Left lobe of liver (tissue), 2 donors: ENCODE results near the gene GPR84. TPM values are rescaled to one million over a fixed set of nuclear protein-coding genes. Genes with fewer than 3 reads are reported as not detected.
"Not testable (repeated sequence)": the region's sequence is repeated elsewhere in the genome, so short reads cannot be mapped to it uniquely, and the experiment has no call there.

ENCODE experiments used
- ATAC-seq: fragments of 200-7000 bp; cut with Tn5 transposase; one replicate; pipeline ENCODE4 v1.9.1; 2020; ENCODE audit warnings: mild to moderate bottlenecking, moderate library complexity
- DNase-seq: peaks from one replicate; pipeline ENCODE4 v3.0.0-alpha.2; 2020; ENCODE audit warnings: low spot score
- total RNA-seq: library from RNA; stranded (reverse); gene quantifications from one replicate; pipeline ENCODE4 v1.2.1, GENCODE V29; 2021
- donor health status: DM: no; HTN: no; CAD: no; lungs with moderate emphysema.
- donor health status: DM: no; HTN: yes; CAD: no.

The GPR84 gene
- total RNA-seq, 1 donor from 2014 or later = not detected

DNA sequence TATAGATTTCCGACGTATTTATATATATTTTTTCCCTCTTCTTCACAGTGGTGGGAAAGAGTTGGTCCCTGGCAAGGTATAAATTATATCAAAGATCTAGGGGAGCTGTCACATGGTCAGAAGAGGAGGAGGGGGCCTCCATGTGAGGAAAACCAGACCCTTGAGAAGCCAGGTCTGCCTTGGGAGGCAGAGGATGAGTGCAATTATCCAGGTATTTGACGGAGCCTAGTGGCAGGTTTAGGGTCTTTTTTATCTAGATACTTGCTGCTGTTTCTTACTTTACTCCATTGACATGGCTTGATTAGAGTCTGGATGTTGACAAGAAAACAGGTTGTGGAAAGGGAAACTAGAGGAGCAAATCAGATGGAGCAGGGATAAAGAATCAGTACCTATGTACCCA is 33.8 kb downstream of the GPR84 start:
- DNase-seq = no peak
- ATAC-seq = no peak

DNA sequence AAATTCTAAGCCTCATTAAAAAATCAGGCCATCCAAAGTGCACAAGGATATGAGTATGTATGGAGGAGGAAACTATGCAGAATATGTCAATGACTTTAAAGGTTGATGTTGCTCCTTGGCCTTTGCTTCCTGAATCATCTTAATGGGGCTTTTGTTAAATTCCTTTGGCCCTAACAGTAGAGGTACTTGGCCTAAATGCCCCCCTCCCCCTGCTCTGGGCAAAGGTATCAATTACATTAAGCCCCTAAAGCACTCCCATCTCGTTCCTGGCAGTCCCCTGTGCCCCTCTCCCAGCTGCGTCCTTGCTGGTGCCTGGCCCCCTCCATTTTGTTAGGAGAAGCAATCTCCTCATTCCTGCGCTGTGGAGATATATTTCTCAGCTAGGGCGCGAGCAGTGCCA is 34.5 kb downstream of the GPR84 start:
- no peak for ATAC-seq
- no peak for DNase-seq

DNA sequence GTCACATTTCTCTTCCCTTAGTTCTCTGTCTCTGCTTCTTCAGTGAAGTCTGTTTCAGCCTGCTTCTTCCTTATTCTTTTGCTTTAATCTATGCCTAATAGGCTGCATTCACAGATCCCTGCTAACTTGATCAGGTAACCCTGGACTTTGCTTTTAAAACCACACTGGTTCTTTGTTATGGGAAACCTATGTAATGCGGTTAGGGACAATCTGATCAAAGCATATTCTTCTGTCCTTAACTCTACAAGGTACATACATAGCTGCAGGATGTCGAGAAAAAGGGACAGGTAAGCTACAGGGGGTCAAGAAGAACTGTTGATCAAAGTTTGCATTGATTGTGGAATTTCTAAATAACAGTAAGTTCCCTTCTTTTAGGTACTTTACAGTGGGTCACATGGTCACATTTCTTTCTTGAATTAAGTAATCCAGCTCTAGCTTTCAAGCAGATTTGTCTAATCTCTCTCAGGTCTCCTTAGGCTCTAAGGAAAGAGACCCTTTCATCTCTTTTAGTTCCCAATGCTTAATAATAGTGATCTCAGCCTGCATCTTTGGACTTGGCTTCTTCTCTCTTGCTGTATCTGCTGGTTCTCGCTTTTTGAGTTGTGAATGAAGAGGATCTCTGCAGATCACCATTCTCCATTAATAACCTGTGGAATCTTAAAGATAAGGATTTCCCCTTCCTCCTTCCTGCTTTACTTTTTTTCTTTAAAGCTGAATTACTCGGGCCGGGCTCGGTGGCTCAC is 35.5 kb downstream of the GPR84 start:
- no peak for DNase-seq
- no peak for ATAC-seq

DNA sequence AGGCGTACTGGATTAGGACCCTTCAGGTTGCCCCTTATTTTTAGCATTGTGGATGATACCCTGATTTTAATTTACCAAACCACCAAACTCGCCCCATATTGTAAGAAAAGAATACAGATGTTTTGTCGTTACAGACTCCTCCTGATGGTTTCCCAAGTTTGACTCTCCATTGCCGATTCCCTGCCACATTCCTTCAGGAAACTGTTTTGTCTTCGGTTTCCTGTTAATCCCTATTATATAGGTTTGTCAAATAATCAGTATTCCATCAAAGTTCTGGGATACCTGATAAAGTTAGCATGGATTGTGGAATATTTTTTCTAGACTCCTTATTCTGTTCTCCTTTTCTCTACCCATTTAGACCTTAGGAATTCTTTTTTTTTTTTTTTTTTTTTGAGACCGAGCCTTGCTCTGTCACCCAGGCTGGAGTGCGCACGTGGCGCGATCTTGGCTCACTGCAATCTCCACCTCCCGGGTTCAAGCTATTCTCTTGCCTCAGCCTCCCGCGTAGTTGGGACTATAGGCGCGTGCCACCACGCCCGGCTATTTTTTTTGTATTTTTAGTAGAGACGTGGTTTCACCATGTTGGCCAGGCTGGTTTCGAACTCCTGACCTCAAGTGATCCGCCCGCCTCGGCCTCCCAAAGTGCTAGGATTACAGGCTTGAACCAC is 38.7 kb downstream of the GPR84 start:
- not testable (repeated sequence) for ATAC-seq, DNase-seq

- ATAC-seq = peak; percentile 96
- peak; percentile 95 for DNase-seq
These were observed 39.5 kb downstream of the GPR84 start, which contains the start of gene COPZ1 for GRCh38 chr12:54324617-54325441. TSS of gene COPZ1 (plus strand) at chr12:54325131. CDS start at chr12:54325164, 33 bp downstream.

DNA sequence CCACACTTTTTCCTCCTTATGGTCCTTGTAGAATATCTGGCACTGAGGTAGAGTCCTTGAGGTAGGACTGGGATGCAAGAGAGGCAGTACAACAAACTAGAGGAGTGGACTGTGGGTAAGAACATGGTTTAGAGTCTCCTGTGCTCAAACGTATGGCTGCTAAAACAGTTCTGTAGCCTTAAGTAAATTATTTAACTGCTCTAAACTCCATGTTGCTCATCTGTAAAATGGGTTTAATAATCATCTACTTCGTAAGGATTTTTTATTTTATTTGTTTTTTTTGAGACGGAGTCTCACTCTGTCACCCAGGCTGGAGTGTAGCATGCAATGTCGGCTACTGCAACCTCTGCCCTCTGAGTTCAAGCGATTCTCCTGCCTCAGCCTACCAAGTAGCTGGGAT is 42.9 kb downstream of the GPR84 start:
- no peak for DNase-seq

More for the DNA sequence above, 42.9 kb downstream of the GPR84 start:
- no peak for ATAC-seq

Other genes starting within 250 kb of the GPR84 start
- 22.7 TPM for gene SMUG1, start 175.5 kb downstream of the GPR84 start, total RNA-seq
- gene CBX5, start 84.4 kb downstream of the GPR84 start, total RNA-seq = 21.9 TPM
- 144 TPM for gene HNRNPA1, start 83.8 kb downstream of the GPR84 start, total RNA-seq
- gene NFE2, start 63.5 kb downstream of the GPR84 start, total RNA-seq = 0.68 TPM
- gene COPZ1, start 39.4 kb downstream of the GPR84 start, total RNA-seq = 71.7 TPM
- gene ZNF385A, start 20.2 kb upstream of the GPR84 start, total RNA-seq = 3.3 TPM
- 29.2 TPM for gene ITGA5, start 54.8 kb upstream of the GPR84 start, total RNA-seq
- gene GTSF1, start 109.1 kb upstream of the GPR84 start, total RNA-seq = 0.45 TPM
- gene NCKAP1L, start 133.3 kb upstream of the GPR84 start, total RNA-seq = 5.9 TPM
- gene PDE1B, start 185.1 kb upstream of the GPR84 start, total RNA-seq = 1.4 TPM
- gene PPP1R1A, start 224.2 kb upstream of the GPR84 start, total RNA-seq = 60.9 TPM